ENCODE data around the gene TNFRSF1B.

The TNFRSF1B gene

DNA sequence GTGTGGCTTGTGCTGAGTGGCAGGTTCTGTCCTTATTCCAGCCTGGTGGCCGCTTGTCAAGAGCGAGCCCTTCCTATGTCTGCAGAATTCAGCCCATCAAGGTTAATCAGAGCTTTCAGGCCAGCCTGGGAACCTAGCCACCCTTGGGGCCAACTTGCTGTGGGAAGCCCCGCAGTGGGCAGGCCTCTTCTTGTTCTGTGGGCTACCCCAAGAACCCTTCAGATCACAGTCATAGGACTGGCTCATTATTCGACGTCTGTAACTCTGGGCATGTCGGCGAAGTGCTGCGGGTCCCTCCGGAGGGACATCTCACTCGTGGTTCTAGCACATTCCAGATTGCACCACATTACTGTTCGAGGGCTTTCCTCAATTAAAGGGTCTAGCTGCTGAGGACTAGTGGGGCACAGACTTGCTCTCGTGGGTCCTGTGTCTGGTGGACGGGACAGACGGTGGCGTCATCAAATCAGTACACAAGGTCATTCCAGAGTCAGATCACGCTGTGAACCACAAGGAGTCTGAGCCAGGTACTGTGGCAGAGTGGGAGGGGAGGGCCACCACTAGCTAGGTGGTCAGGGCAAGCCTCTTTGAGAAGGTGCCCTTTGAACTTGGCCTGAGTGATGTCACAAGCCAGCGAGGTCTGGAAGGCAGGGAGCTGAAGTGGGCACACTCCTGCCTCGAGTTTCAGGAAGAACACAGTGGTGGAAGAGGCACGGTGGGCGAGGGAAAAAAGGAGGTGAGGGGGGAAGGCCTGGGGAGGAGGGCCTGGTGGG lies 20.3 kb upstream of the TNFRSF1B start:
- intact Hi-C loops (cut with DNase I; ENCODE audit: low total_unique reads): loop anchor here (5.0 kb wide), 1 partner anchor 1409 kb away; no protein-coding TSS in a partner anchor
- Histone ChIP-seq H3K9me3 (peaks cover 0 to 7% (median 5%) of the 10 kb centered on the region in 3 donors), H3K4me1 (peaks cover 0 to 13% (median 5%) of the 10 kb centered on the region in 4 donors), H3K36me3 (no peaks in the 10 kb centered on the region), H3K27me3 (no peaks in the 10 kb centered on the region), H3K4me3 (no peak overlapping the region), H3K27ac (no peak overlapping the region)
- TF ChIP-seq, protein P1, sequence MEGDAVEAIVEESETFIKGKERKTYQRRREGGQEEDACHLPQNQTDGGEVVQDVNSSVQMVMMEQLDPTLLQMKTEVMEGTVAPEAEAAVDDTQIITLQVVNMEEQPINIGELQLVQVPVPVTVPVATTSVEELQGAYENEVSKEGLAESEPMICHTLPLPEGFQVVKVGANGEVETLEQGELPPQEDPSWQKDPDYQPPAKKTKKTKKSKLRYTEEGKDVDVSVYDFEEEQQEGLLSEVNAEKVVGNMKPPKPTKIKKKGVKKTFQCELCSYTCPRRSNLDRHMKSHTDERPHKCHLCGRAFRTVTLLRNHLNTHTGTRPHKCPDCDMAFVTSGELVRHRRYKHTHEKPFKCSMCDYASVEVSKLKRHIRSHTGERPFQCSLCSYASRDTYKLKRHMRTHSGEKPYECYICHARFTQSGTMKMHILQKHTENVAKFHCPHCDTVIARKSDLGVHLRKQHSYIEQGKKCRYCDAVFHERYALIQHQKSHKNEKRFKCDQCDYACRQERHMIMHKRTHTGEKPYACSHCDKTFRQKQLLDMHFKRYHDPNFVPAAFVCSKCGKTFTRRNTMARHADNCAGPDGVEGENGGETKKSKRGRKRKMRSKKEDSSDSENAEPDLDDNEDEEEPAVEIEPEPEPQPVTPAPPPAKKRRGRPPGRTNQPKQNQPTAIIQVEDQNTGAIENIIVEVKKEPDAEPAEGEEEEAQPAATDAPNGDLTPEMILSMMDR (IDR thresholded peaks at IDR 0.05): no peak
- no peak for DNase-seq

DNA sequence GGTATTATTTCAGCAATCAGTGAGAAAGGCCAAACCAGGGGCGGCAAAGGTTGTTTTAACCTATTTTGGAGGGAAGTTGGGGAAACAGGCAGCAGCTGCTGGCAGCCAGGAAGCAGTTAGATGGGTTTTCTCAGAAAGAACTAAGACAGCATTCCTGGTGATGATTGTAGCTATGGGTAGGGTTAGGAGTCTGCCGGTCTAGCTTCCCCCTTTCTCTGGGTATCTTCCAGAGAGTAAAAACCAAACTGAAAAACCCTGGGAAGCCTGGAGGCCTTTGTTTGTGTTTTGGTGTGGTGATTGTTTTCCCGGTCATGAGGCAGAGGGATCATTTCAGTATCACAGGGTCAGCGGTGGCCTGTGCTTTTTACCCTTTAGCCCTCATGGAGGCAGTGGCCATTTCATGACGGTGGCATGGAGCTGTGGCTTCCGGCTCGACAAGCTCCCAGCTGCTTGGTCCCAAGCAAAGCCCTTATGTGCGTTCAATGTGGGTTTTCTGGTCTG lies 19.5 kb upstream of the TNFRSF1B start:
- DNase-seq: no peak
- peaks cover 0 to 7% (median 5%) of the 10 kb centered on the region in 3 donors for H3K9me3 ChIP-seq
- no peak overlapping the region for H3K27ac ChIP-seq
- peaks cover 0 to 13% (median 5%) of the 10 kb centered on the region in 4 donors for H3K4me1 ChIP-seq
- H3K27me3 ChIP-seq: no peaks in the 10 kb centered on the region
- no peak overlapping the region for H3K4me3 ChIP-seq
- TF ChIP-seq, protein P1 (IDR thresholded peaks at IDR 0.05): no peak
- no peaks in the 10 kb centered on the region for H3K36me3 ChIP-seq
- intact Hi-C loops (cut with DNase I; ENCODE audit: low total_unique reads): loop anchor here (5.0 kb wide), 1 partner anchor 1410 kb away; no protein-coding TSS in a partner anchor

DNA sequence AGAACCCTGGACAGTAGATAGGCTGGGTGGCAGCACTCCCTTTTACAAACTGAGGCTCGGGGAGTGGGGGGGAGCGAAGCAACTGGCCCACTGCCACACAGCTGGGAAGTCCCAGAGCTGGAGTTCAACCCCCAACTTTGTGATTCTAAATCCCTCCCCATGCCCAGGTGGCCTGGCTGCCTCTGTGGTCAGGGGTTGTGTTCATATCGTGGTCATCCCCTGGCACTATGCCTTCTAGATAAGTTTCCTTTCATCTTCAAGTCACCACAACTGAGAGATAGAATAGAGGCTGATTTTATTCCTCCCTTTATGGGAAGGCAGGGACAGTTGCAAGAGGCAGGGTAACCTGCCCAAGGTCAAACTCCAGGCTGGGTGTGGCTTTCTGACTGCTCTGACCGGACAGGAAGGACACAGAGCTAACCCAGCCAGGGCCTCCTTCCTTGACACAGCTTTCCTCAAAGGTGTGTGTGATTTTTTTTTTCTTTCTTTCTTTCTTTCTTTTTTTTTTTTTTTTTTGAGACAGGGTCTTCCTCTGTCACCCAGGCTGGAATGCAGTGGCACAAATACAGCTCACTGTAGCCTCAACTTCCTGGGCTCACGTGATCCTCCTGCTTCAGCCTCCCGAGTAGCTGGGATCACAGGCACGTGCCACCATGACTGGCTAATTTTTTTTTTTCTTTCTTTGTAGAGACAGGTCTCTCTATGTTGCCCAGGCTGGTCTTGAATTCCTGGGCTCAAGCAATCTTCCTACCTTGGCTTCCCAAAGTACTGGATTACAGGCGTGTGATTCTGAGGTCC lies 18.4 kb upstream of the TNFRSF1B start:
- intact Hi-C loops (cut with DNase I; ENCODE audit: low total_unique reads): loop anchor here (5.0 kb wide), 1 partner anchor 1411 kb away; no protein-coding TSS in a partner anchor
- peaks cover 0 to 13% (median 6%) of the 10 kb centered on the region in 4 donors for H3K4me1 ChIP-seq
- TF ChIP-seq, protein P1 (IDR thresholded peaks at IDR 0.05): no peak
- H3K27me3 ChIP-seq: no peaks in the 10 kb centered on the region
- peaks cover 0 to 7% (median 5%) of the 10 kb centered on the region in 3 donors for H3K9me3 ChIP-seq
- no peaks in the 10 kb centered on the region for H3K36me3 ChIP-seq
- no peak for DNase-seq
- no peak overlapping the region for H3K27ac ChIP-seq
- no peak overlapping the region for H3K4me3 ChIP-seq

DNA sequence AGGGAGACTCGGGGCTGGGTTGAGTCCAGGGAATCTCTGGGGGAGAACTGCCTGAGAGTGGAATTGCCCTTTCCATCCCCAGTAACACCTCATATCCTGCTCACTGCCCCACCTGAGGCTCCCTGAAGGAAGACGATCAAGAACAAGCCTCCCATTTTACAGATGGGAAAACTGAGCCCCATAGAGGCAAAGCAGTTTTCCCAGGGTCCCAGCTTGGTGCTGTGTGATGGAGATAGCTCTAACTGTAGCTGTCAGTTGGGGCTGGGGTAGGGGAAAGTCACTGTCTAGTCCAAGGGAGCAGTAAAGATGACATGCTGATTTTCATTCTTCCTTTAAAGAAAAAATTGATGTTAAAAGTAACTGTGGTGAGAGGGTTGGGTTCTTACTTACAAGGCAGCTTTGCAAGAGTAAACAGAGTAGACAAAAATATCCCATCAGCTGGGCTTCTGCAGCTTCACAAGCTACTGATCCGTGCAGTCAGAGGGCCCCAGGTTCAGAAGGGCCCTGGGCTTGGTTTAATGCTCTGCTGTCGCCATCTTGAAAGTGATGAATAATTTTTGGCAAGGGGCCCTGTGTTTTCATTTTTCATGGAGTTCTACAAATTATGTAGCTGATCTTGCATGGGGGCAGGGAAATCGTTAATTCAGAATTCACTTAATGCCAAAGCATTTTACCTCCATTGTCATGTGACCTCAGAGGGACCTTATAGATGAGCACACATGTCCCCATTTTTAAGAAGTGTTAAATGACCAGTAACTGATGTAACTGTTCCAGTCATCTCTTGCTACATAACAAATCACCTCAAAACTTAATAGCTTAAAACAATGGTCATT lies 17.6 kb upstream of the TNFRSF1B start:
- no peak for DNase-seq
- Histone ChIP-seq H3K4me1 (peaks cover 0 to 11% (median 6%) of the 10 kb centered on the region in 4 donors), H3K27me3 (no peaks in the 10 kb centered on the region), H3K4me3 (no peak overlapping the region), H3K27ac (no peak overlapping the region), H3K36me3 (no peaks in the 10 kb centered on the region), H3K9me3 (peaks cover 0 to 7% (median 5%) of the 10 kb centered on the region in 3 donors)
- intact Hi-C loops (cut with DNase I; ENCODE audit: low total_unique reads): loop anchor here (5.0 kb wide), 1 partner anchor 1412 kb away; no protein-coding TSS in a partner anchor
- TF ChIP-seq, protein P1 (IDR thresholded peaks at IDR 0.05): no peak

DNA sequence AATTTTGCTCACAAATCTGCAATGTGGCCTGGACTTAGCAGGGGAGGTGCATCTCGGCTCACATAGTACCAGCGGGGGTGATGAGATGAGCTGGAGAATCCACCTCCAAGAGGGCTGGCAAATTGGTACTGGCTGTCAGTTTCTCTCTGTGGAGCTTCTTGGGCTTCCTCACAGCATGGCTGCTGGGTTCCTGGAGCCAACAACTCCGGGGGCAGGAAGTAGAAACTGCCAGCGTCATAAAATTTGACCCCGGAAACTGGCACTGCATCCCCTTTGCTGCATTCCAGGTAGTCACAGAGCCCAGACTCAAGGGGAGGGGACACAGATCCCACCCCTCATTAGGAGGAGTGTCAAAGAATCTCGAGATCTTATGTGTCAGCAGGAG lies 17.0 kb upstream of the TNFRSF1B start:
- intact Hi-C loops (cut with DNase I; ENCODE audit: low total_unique reads): loop anchor here (5.0 kb wide), 1 partner anchor 1412 kb away; no protein-coding TSS in a partner anchor
- no peak for DNase-seq
- Histone ChIP-seq H3K9me3 (peaks cover 0 to 7% (median 5%) of the 10 kb centered on the region in 3 donors), H3K27me3 (no peaks in the 10 kb centered on the region), H3K4me1 (peaks cover 0 to 11% (median 6%) of the 10 kb centered on the region in 4 donors), H3K27ac (no peak overlapping the region), H3K4me3 (no peak overlapping the region), H3K36me3 (no peaks in the 10 kb centered on the region)
- TF ChIP-seq, protein P1 (IDR thresholded peaks at IDR 0.05): no peak

All from tibial artery (tissue), 4 donors.